T-cell (primary cell): Measurements from ENCODE around the gene SFMBT2. TPM values are rescaled to one million over a fixed set of nuclear protein-coding genes. Genes with fewer than 3 reads are reported as not detected.

Experiments
- ATAC-seq, 4 experiments: fragments of 200-7000 bp in 3 of 4; fragments of 150-1000 bp in 1 of 4; cut with Tn5 transposase; replicated peaks in 1 of 4; 1 replicate in 3 of 4; 2 replicates in 1 of 4; pipeline ENCODE4 v1.10.0; 2021; ENCODE audit warnings: moderate library complexity in 3 of 4, mild to moderate bottlenecking in 2 of 4, moderate number of reproducible peaks in 1 of 4
- CTCF ChIA-PET, 2 donors: fragments of 300-600 bp; sonication (Branson Sonifier 250); formaldehyde crosslinking; loops; one replicate each; lab custom pipeline; 2022; ENCODE audit warnings: antibody characterized with exemption in 2 of 2; lab: Charles Lee
- POLR2A ChIA-PET, 2 donors: fragments of 300-600 bp; sonication (Branson Sonifier 250); formaldehyde crosslinking; loops; one replicate each; lab custom pipeline; 2022; ENCODE audit warnings: antibody characterized with exemption in 2 of 2; lab: Charles Lee
- DNase-seq, 35 experiments: peaks; one replicate each; pipeline versions ENCODE4 v3.0.0 to v3.0.0-alpha.2; 2013 to 2023
- H3K27ac ChIP-seq: one replicate; pipeline ENCODE4 v1.5.1; 2013; ENCODE audit warnings: low read length
- H3K27me3 ChIP-seq, 2 experiments: replicated peaks in 1 of 2; 1 replicate in 1 of 2; 2 replicates in 1 of 2; pipeline versions ENCODE4 v1.6.1 to v1.7.0; 2013; ENCODE audit warnings: low read length in 1 of 2, mixed read lengths in 1 of 2; ENCODE audit not compliant: control insufficient read depth in 2 of 2, insufficient read depth in 2 of 2; ENCODE audit errors: extremely low read depth in 1 of 2
- H3K36me3 ChIP-seq, 2 donors: 1 replicate in 1 of 2; 2 replicates in 1 of 2; pipeline versions ENCODE4 v1.6.1 to v1.7.0; 2013; ENCODE audit warnings: low read length in 1 of 2; ENCODE audit not compliant: control insufficient read depth in 2 of 2, insufficient read depth in 1 of 2; ENCODE audit errors: extremely low read depth in 1 of 2
- H3K4me1 ChIP-seq, 2 experiments: 1 replicate in 1 of 2; 2 replicates in 1 of 2; pipeline versions ENCODE4 v1.6.1 to v1.7.0; 2013; ENCODE audit warnings: low read length in 2 of 2, mixed read lengths in 1 of 2; ENCODE audit not compliant: insufficient read depth in 2 of 2, control insufficient read depth in 1 of 2; ENCODE audit errors: extremely low read depth in 1 of 2
- H3K4me3 ChIP-seq, 2 donors: 1 replicate in 1 of 2; 2 replicates in 1 of 2; pipeline versions ENCODE4 v1.5.1 to v1.7.0; 2013; ENCODE audit warnings: mild to moderate bottlenecking in 2 of 2, low read length in 1 of 2, moderate library complexity in 1 of 2; ENCODE audit not compliant: control insufficient read depth in 1 of 2; ENCODE audit errors: extremely low read depth in 1 of 2
- H3K9me3 ChIP-seq: 2 replicates; pipeline ENCODE4 v1.7.0; 2013
- H3K27ac Mint-ChIP-seq, 2 donors: one replicate each; pipeline ENCODE4 v1.8.0; 2020 to 2021; ENCODE audit warnings: mild to moderate bottlenecking in 2 of 2, mixed read lengths in 2 of 2
- H3K27me3 Mint-ChIP-seq, 2 donors: one replicate each; pipeline ENCODE4 v1.8.0; 2021 to 2022; ENCODE audit warnings: mixed read lengths in 2 of 2
- H3K36me3 Mint-ChIP-seq: one replicate; pipeline ENCODE4 v1.8.0; 2021; ENCODE audit warnings: mixed read lengths
- H3K4me1 Mint-ChIP-seq, 3 donors: one replicate each; pipeline ENCODE4 v1.8.0; 2020 to 2022; ENCODE audit warnings: mixed read lengths in 3 of 3, mild to moderate bottlenecking in 1 of 3
- H3K4me3 Mint-ChIP-seq, 3 donors: one replicate each; pipeline ENCODE4 v1.8.0; 2020 to 2022; ENCODE audit warnings: mild to moderate bottlenecking in 3 of 3, mixed read lengths in 3 of 3, moderate library complexity in 3 of 3
- H3K9me3 Mint-ChIP-seq, 3 donors: one replicate each; pipeline ENCODE4 v1.8.0; 2020 to 2022; ENCODE audit warnings: mixed read lengths in 3 of 3
- WGBS: methylation state at CpG from one replicate; pipeline ENCODE4 v1.1.5; 2013; ENCODE audit warnings: missing lambda C conversion rate; ENCODE audit not compliant: insufficient coverage; 5-methylcytosine and 5-hydroxymethylcytosine counted together
- total RNA-seq, 35 experiments: library from RNA in 6 of 35; stranded (reverse) in 6 of 35; fragments of 120-200 nt in 1 of 35; gene quantifications; one replicate each; pipeline versions ENCODE4 v1.2.1 to v1.2.4 and lab custom pipeline; 2013 to 2026

The SFMBT2 gene
- total RNA-seq, 5 donors from 2014 or later (not counting 1 experiment from before 2014, with no cell fraction given) = 32.7 to 38.3 (median 36.8) TPM

GRCh38 chr10:7164955-7165354 is 245.9 kb downstream of the SFMBT2 start:
- DNase-seq (no peak), ATAC-seq (no peak)
- Mint-ChIP-seq H3K27ac (no peak overlapping the region), H3K36me3 (peaks cover 68% of the 10 kb centered on the region), H3K4me3 (no peak overlapping the region), H3K27me3 (no peaks in the 10 kb centered on the region), H3K4me1 (peaks cover 6 to 14% (median 10%) of the 10 kb centered on the region in 3 donors), H3K9me3 (no peaks in the 10 kb centered on the region)
- Histone ChIP-seq H3K4me3 (no peak overlapping the region), H3K27me3 (no peaks in the 10 kb centered on the region), H3K27ac (no peak overlapping the region), H3K9me3 (no peaks in the 10 kb centered on the region), H3K36me3 (peaks cover 24 to 60% of the 10 kb centered on the region in 2 donors), H3K4me1 (peaks cover 0 to 8% of the 10 kb centered on the region in 2 experiments)
- ChIA-PET POLR2A (no interaction called here), CTCF (interaction anchor here in 1 of 2 donors (1.6 kb wide), 1 partner anchor 245 kb away, joined by 4 read pairs; no protein-coding TSS in a partner anchor)
- WGBS = 100% methylated on average over 2 of the region's 8 CpGs

- Mint-ChIP-seq H3K4me3 (no peak overlapping the region), H3K27ac (no peak overlapping the region), H3K4me1 (peaks cover 26 to 34% (median 27%) of the 10 kb centered on the region in 3 donors), H3K27me3 (no peaks in the 10 kb centered on the region), H3K36me3 (peaks cover 54% of the 10 kb centered on the region), H3K9me3 (no peaks in the 10 kb centered on the region)
- no peaks in the 10 kb centered on the region for H3K27me3 ChIP-seq
- H3K27ac ChIP-seq = no peak overlapping the region
- H3K36me3 ChIP-seq = peaks cover 21 to 48% of the 10 kb centered on the region in 2 donors
- no peak overlapping the region for H3K4me3 ChIP-seq
- no peaks in the 10 kb centered on the region for H3K9me3 ChIP-seq
- H3K4me1 ChIP-seq = peaks cover 7 to 11% of the 10 kb centered on the region in 2 experiments
- ChIA-PET POLR2A (no interaction called here), CTCF (interaction anchor here in 1 of 2 donors (0.9 kb wide), 1 partner anchor 82 kb away, joined by 3 read pairs; no protein-coding TSS in a partner anchor)
- ATAC-seq = no peak
- 92% methylated on average over 5 of the region's 8 CpGs for WGBS
- DNase-seq = no peak
These were observed 248.5 kb downstream of the SFMBT2 start for GRCh38 chr10:7162331-7162730.

GRCh38 chr10:7161484-7162250 is 249.2 kb downstream of the SFMBT2 start:
- peaks cover 10 to 11% of the 10 kb centered on the region in 2 experiments for H3K4me1 ChIP-seq
- peaks cover 32 to 40% (median 32%) of the 10 kb centered on the region in 3 donors for H3K4me1 Mint-ChIP-seq
- no peaks in the 10 kb centered on the region for H3K9me3 ChIP-seq
- DNase-seq (no peak), ATAC-seq (no peak)
- no peaks in the 10 kb centered on the region for H3K27me3 ChIP-seq
- no peak overlapping the region for H3K4me3 Mint-ChIP-seq
- H3K4me3 ChIP-seq = no peak overlapping the region
- no peak overlapping the region for H3K27ac Mint-ChIP-seq
- ChIA-PET CTCF (interaction anchor here in 1 of 2 donors (0.9 to 1.2 kb wide), 2 partner anchors 40 to 83 kb away, joined by 3 read pairs; no protein-coding TSS in a partner anchor), POLR2A (no interaction called here)
- H3K27me3 Mint-ChIP-seq = no peaks in the 10 kb centered on the region
- WGBS = 95% methylated on average over 10 of the region's 15 CpGs
- H3K9me3 Mint-ChIP-seq = no peaks in the 10 kb centered on the region
- peaks cover 21 to 46% of the 10 kb centered on the region in 2 donors for H3K36me3 ChIP-seq
- no peak overlapping the region for H3K27ac ChIP-seq
- H3K36me3 Mint-ChIP-seq = peaks cover 48% of the 10 kb centered on the region

- H3K4me3 ChIP-seq = no peak overlapping the region
- Mint-ChIP-seq H3K4me1 (peaks cover 32 to 44% (median 32%) of the 10 kb centered on the region in 3 donors), H3K9me3 (peaks cover 0 to under 1% (median 0%) of the 10 kb centered on the region in 3 donors), H3K36me3 (peaks cover 47% of the 10 kb centered on the region), H3K27ac (peak overlapping the region; percentile 65 to 77), H3K4me3 (peak overlapping the region in 1 of 3 donors; percentile 11), H3K27me3 (no peaks in the 10 kb centered on the region)
- DNase-seq (peak in 2 of 35 experiments; percentile 6 to 14), ATAC-seq (peak in 3 of 4 experiments; percentile 4 to 70 (median 26))
- H3K36me3 ChIP-seq = peaks cover 21 to 38% of the 10 kb centered on the region in 2 donors
- H3K9me3 ChIP-seq = no peaks in the 10 kb centered on the region
- ChIA-PET CTCF (interaction anchor here (0.5 to 1.2 kb wide), 3 partner anchors 8 to 743 kb away, joined by 3 to 4 read pairs (median 3); no protein-coding TSS in a partner anchor), POLR2A (interaction anchor here in 1 of 2 donors (0.6 kb wide), 2 partner anchors 24 to 251 kb away, joined by 3 to 11 read pairs; partner anchors contain the start of gene SFMBT2)
- 23% methylated on average over 3 of the region's 5 CpGs for WGBS
- H3K27ac ChIP-seq = peak overlapping the region; percentile 11
- H3K27me3 ChIP-seq = no peaks in the 10 kb centered on the region
- peaks cover 11% of the 10 kb centered on the region in 2 experiments for H3K4me1 ChIP-seq
These were observed 250.9 kb downstream of the SFMBT2 start for GRCh38 chr10:7159928-7160327.

GRCh38 chr10:7159517-7159916 is 251.3 kb downstream of the SFMBT2 start:
- CTCF ChIA-PET = interaction anchor here (0.5 to 1.2 kb wide), 3 partner anchors 9 to 742 kb away, joined by 3 to 4 read pairs (median 3); no protein-coding TSS in a partner anchor
- Histone ChIP-seq H3K27ac (peak overlapping the region; percentile 11), H3K36me3 (peaks cover 21 to 38% of the 10 kb centered on the region in 2 donors), H3K9me3 (no peaks in the 10 kb centered on the region), H3K27me3 (no peaks in the 10 kb centered on the region), H3K4me1 (peaks cover 11% of the 10 kb centered on the region in 2 experiments), H3K4me3 (no peak overlapping the region)
- POLR2A ChIA-PET = interaction anchor here in 1 of 2 donors (0.6 kb wide), 1 partner anchor 251 kb away, joined by 11 read pairs; the partner anchor contains the start of gene SFMBT2
- ATAC-seq = peak in 3 of 4 experiments; percentile 60 to 78 (median 61)
- Mint-ChIP-seq H3K4me1 (peaks cover 32 to 44% (median 32%) of the 10 kb centered on the region in 3 donors), H3K9me3 (peaks cover 0 to 3% (median 0%) of the 10 kb centered on the region in 3 donors), H3K36me3 (peaks cover 43% of the 10 kb centered on the region), H3K27ac (peak overlapping the region; percentile 65 to 77), H3K27me3 (no peaks in the 10 kb centered on the region), H3K4me3 (peak overlapping the region in 1 of 3 donors; percentile 11)
- DNase-seq = peak in 2 of 35 experiments; percentile 11 to 45
- no CpG with 5 or more reads among the region's 5 CpGs for WGBS

- DNase-seq = no peak
- Histone ChIP-seq H3K36me3 (peaks cover 6 to 18% of the 10 kb centered on the region in 2 donors), H3K9me3 (no peaks in the 10 kb centered on the region), H3K27ac (no peak overlapping the region), H3K4me1 (peaks cover 11% of the 10 kb centered on the region in 2 experiments), H3K4me3 (no peak overlapping the region), H3K27me3 (no peaks in the 10 kb centered on the region)
- peaks cover 25% of the 10 kb centered on the region for H3K36me3 Mint-ChIP-seq
- H3K4me1 Mint-ChIP-seq = peaks cover 32 to 44% (median 32%) of the 10 kb centered on the region in 3 donors
- ATAC-seq = no peak
- H3K4me3 Mint-ChIP-seq = no peak overlapping the region
- ChIA-PET CTCF (no interaction called here), POLR2A (no interaction called here)
- peaks cover 0 to 3% (median 0%) of the 10 kb centered on the region in 3 donors for H3K9me3 Mint-ChIP-seq
- 67% methylated on average over 1 of the region's 2 CpGs for WGBS
- no peaks in the 10 kb centered on the region for H3K27me3 Mint-ChIP-seq
- peak overlapping the region in 1 of 2 donors; percentile 72 for H3K27ac Mint-ChIP-seq
These were observed 253.7 kb downstream of the SFMBT2 start for GRCh38 chr10:7157091-7157490.
